Type B pancreatic cell (in vitro differentiated cells): Measurements from ENCODE around the gene CNOT9. TPM values are rescaled to one million over a fixed set of nuclear protein-coding genes. Genes with fewer than 3 reads are reported as not detected.

Source experiments
- DNase-seq: peaks from one replicate; pipeline ENCODE4 v3.0.0; 2021; ENCODE audit warnings: mixed read lengths; ENCODE audit not compliant: unreplicated experiment; ENCODE audit errors: extremely low spot score
- H3K27ac Mint-ChIP-seq: 2 replicates; pipeline ENCODE4 v1.8.0; 2021; ENCODE audit warnings: mild to moderate bottlenecking, mixed read lengths
- H3K27me3 Mint-ChIP-seq: 2 replicates; pipeline ENCODE4 v1.8.0; 2021; ENCODE audit warnings: mixed read lengths
- H3K36me3 Mint-ChIP-seq: 2 replicates; pipeline ENCODE4 v1.8.0; 2021; ENCODE audit warnings: mixed read lengths
- H3K4me1 Mint-ChIP-seq: one replicate; pipeline ENCODE4 v1.8.0; 2021; ENCODE audit warnings: mixed read lengths; ENCODE audit not compliant: unreplicated experiment
- H3K4me3 Mint-ChIP-seq: 2 replicates; pipeline ENCODE4 v1.8.0; 2021; ENCODE audit warnings: mild to moderate bottlenecking, mixed read lengths
- H3K9me3 Mint-ChIP-seq: 2 replicates; pipeline ENCODE4 v1.8.0; 2021; ENCODE audit warnings: mixed read lengths
- CTCF ChIP-seq: fragments of 200-600 bp; sonication (generic); conservative IDR thresholded peaks from 2 replicates; pipeline ENCODE4 v1.5.0; 2021; ENCODE audit warnings: antibody characterized with exemption, mild to moderate bottlenecking
- total RNA-seq: library from RNA; stranded (reverse); gene quantifications from 2 replicates; pipeline ENCODE4 v1.2.1, GENCODE V29; 2021; ENCODE audit warnings: low replicate concordance

Gene CNOT9
- total RNA-seq, 1 donor from 2014 or later, result 59.4 TPM

GRCh38 chr2:218578272-218578877 lies 9.7 kb downstream of the CNOT9 start:
- TF ChIP-seq CTCF, result no peak
- Mint-ChIP-seq H3K4me3 (no peak overlapping the region), H3K9me3 (no peaks in the 10 kb centered on the region), H3K27me3 (no peaks in the 10 kb centered on the region), H3K36me3 (peaks cover 8% of the 10 kb centered on the region), H3K4me1 (peaks cover 5% of the 10 kb centered on the region), H3K27ac (no peak overlapping the region)
- DNase-seq, result no peak

GRCh38 chr2:218582076-218582475 lies 13.4 kb downstream of the CNOT9 start:
- Mint-ChIP-seq H3K27ac (no peak overlapping the region), H3K36me3 (peaks cover 20% of the 10 kb centered on the region), H3K4me3 (no peak overlapping the region), H3K9me3 (no peaks in the 10 kb centered on the region), H3K27me3 (no peaks in the 10 kb centered on the region), H3K4me1 (peaks cover 5% of the 10 kb centered on the region)
- DNase-seq, result no peak
- no peak for TF ChIP-seq CTCF

DNA sequence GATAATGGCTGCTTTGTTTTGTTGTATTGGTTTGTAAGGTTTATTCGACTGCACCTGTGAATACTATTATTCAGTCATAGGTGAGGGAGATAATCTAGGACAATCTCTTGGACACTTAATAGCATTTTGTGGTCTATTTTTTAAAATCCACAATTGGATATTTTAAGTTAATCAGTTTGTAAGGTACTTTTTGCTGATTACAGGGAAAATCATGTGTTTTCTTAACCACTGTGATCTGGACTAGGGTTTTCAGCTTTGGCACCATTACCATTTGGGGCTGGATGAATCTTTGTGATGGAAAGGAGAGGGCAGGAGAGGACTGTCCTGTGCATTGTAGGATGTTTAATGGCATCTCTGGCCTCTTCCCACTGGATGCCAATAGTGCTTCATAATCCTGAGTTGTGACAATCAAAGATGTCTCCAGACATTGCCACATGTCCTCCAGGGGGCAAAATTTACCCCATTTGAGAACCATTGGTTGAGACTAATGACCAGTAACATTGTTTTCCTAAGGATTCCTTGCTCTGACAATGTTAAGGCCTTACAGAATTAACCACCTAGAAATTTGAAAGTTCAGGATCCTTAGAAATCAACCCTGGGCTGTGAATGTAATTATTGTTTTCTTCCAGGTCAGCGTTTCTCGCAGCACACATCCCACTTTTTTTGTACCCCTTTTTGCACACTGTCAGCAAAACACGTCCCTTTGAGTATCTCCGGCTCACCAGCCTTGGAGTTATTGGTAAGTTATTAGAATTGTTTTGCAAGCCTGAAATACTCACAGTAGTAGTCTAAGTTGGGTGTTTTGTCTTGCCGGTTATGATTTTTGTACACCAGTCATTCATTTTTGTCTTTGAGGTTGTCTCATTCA lies 15.6 kb downstream of the CNOT9 start:
- Mint-ChIP-seq H3K36me3 (peaks cover 23% of the 10 kb centered on the region), H3K4me3 (no peak overlapping the region), H3K27ac (no peak overlapping the region), H3K27me3 (no peaks in the 10 kb centered on the region), H3K9me3 (no peaks in the 10 kb centered on the region), H3K4me1 (no peaks in the 10 kb centered on the region)
- no peak for TF ChIP-seq CTCF
- DNase-seq, result no peak

DNA sequence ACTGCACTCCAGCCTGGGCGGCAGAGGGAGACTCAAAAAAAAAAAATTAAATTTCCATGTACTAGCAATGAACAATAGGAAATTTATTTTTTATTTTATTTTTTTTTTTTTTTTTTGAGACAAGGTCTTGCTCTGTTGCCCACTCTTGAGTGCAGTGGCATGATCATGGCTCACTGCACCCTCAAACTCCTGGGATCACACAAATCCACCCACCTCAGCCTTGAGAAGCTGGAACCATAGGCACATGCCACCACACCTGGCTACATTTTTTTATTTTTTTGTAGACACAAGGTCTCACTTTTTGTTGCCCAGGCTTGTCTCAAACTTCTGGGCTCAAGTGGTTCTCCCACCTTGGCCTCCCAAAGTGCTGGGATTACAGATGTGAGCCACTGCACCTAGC lies 16.9 kb downstream of the CNOT9 start:
- Mint-ChIP-seq H3K27me3 (no peaks in the 10 kb centered on the region), H3K9me3 (no peaks in the 10 kb centered on the region), H3K36me3 (peaks cover 29% of the 10 kb centered on the region), H3K27ac (no peak overlapping the region), H3K4me3 (no peak overlapping the region), H3K4me1 (no peaks in the 10 kb centered on the region)
- DNase-seq, result no peak
- no peak for TF ChIP-seq CTCF

DNA sequence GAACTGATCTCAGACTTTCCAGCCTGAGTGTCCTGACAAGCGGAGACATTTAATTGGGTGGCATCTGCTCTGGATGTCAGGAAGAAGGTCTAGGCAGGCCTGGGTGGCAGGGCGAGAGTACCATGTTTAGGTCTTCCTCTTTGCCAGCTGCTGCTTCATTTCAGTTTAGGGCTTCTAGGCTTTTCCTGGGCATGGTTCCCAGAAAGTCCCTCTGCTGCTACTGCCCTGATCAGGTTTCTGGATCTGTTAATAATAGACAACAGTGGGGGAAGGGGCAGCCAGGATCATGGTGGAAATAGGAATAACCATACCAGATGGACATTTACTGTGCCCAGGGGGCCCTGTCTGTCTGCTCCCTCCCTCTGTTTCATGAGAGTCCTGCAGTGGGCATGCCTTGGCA lies 36.8 kb downstream of the CNOT9 start:
- Mint-ChIP-seq H3K4me1 (peaks cover 24% of the 10 kb centered on the region), H3K27me3 (peaks cover 3% of the 10 kb centered on the region), H3K9me3 (no peaks in the 10 kb centered on the region), H3K36me3 (no peaks in the 10 kb centered on the region), H3K4me3 (no peak overlapping the region), H3K27ac (no peak overlapping the region)
- DNase-seq, result no peak
- TF ChIP-seq CTCF, result no peak
